GM19239 (cell line): ENCODE data around the gene NMRK1.

Source experiments
- DNase-seq: peaks from one replicate; pipeline ENCODE4 v3.0.0; 2011; ENCODE audit warnings: low spot score; ENCODE audit not compliant: insufficient read length
- FAIRE-seq: peaks from 2 replicates; lab custom pipeline; 2011; peaks lifted over from hg19 to GRCh38; lab: Jason Lieb, UNC

The NMRK1 gene

DNA sequence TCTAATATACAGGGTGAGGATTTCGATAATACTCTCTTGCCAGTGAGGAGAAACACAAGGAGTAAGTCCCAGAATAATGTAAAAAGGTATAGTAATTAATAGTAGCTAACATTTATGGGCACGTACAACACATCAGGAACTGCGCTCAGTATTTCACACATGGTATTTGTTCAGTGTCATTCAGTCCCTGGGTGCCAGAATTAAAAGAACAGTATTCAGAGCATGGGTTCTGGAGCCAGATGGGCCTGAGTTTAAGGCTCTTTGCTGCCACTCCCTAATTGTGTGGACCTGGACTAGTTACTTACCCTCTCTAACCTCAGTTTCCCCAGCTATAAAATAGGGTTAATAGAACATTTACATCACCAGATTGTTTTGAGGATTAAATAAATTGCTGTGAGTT is 16.7 kb upstream of the NMRK1 start:
- FAIRE-seq (no peak), DNase-seq (no peak)

GRCh38 chr9:75102177-75102790 is 14.3 kb upstream of the NMRK1 start:
- DNase-seq = no peak
- FAIRE-seq = no peak

- no peak for FAIRE-seq
- DNase-seq = no peak
Observed at GRCh38 chr9:75101004-75101588, 13.1 kb upstream of the NMRK1 start.

DNA sequence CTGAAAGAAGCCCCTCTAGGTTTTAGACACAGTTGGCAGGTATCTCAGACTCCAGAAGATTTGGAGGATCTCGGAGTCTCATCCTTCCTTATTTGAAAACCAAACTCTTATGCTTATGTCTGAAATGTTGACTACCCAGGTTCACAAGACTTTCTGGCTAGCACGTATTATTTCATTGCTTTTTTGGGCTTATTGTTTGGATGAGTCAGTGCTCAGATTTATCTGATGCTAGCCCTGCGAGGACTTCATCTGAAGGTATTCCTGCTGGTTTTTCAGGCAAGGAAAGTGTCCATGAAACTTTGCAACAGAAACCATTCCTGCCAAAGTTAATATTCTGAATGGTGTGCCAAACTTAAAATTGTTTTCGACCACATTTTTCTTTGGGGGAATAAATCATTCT is 8.8 kb upstream of the NMRK1 start:
- FAIRE-seq (no peak), DNase-seq (no peak)

DNA sequence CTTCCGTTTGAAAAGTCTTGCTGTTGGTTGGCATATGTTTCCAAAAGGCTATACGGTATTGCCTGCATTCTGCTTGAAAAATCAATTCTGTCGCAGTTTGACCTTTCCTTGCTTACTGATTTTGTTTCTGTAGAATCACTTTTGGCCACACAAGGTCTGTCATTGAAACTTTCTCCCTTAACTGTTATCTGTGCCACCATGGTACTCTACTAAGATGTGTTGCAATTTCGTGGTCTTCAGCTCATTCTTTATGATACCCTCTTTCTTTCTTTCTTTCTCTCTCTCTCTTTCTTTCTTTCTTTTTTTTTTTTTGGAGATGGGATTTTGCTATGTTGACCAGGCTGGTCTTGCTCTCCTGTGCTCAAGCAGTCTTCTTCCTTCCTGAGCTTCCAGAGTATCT is 4.8 kb upstream of the NMRK1 start:
- DNase-seq = no peak
- FAIRE-seq = no peak

DNA sequence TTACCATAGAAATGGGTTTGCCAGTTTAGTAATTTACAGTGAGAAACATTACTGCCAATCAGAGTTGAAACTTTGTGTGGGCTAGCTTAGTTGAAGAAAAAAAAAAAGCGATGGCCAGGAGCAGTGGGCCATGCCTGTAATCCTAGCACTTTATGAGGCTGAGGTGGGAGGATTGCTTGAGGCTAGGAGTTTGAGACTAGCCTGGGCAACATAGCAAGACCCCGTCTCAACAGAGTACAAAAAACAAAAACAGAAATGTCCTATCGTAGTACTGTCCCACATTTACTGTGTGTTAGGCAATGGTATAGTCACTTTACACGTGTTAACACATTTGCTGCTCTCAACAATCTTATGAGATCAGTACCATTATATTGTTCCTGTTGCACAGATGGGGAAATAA is 2.6 kb upstream of the NMRK1 start:
- no peak for FAIRE-seq
- DNase-seq = no peak

GRCh38 chr9:75089373-75089766 is 1.4 kb upstream of the NMRK1 start:
- FAIRE-seq (no peak), DNase-seq (no peak)

GRCh38 chr9:75088646-75089372 is 854 bp upstream of the NMRK1 start:
- DNase-seq (peak; percentile 38), FAIRE-seq (peak; percentile 72)

DNA sequence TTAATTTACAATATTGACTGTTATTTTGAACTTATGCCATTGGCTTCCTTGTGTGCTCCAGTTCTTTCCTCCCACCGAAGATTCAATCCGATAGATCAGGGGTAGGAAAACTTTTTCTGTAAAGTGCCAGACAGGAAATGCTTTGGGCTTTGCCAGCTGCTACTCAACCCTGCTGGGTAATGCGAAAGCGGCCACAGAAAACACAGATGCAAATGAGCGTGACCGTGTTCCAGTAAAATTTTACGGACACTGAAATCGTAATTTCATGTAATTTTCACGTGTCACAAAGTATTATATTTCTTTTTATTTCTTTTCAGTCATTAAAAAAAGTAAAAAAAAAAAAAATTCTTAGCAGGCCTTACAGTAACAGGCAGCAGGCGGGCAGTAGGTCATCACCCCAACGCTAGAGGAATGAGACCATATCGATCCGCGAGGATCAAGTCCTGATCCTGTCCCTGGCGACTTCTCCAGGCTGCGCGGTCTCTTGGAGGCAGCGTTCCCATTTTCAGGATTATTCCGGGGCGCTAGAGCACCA is 599 bp downstream of the NMRK1 start:
- DNase-seq = no peak

GRCh38 chr9:75086541-75087288 is 1.2 kb downstream of the NMRK1 start:
- no peak for DNase-seq
- peak; percentile 39 for FAIRE-seq

More for the DNA sequence above, 599 bp downstream of the NMRK1 start:
- FAIRE-seq = peak; percentile 68

- DNase-seq (no peak), FAIRE-seq (no peak)
Observed at GRCh38 chr9:75085640-75086039, 2.3 kb downstream of the NMRK1 start.

DNA sequence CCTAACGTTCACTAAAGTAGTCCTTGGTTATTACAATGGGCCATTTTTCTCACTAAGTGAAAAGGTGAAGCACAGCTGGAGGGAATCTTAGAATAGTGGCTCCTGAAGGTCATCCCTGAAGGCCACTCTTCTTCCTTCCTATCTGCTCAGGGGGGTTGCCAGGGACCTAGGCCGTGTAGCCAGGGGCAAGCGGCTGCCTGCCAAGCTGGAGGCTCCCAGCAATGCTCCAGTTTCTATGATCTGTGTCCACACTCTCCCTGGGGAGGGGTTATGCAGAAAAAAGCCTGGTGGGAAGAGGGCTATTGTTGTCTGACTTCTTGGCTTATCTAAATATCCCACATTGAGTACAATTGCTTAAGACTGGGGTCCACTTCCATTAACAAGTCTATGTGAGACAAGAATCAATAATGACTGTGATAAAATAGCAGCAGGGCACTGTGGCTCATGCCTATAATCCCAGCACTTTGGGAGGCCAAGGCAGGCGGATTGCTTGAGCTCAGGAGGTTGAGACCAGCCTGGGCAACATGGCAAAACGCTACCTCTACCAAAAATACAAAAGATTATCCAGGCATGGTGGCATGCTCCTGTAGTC is 3.8 kb downstream of the NMRK1 start:
- DNase-seq = no peak
- FAIRE-seq = no peak

DNA sequence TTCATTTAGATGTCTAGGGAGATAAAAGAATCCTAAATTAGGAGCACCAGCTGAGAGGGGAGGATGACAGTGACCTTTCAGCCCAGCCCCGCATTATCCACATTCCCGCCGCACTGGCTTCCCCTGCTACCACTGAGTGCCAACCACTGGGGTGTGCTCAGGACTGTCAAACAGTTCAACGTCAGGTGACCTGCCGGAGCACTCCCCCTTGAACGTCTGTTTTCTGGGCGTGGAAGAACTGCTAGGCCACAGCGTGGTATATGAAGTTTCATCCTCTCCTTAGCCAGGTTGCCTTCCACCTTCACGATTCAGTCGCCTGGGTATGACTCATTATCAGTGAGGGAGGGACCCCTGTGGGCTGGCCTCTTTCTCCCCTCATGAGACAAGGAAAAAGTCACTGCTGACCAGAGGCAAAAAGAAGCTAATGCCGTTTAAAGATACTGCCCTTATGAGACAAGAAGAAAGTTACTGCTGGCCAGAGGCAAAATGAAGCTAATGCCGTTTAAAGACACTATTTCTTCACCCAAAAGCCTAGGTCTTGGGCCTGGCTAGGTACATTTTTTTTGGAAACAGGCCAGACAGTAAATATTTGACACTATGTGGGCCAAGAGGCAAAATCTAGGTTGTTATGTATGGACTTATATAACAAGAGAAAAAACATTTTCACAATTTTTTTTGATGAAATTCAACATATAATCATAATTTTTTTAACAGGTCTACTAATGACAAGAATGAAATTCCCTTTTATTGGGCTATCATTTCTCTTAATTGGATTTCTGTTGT is 4.6 kb downstream of the NMRK1 start:
- no peak for FAIRE-seq

DNA sequence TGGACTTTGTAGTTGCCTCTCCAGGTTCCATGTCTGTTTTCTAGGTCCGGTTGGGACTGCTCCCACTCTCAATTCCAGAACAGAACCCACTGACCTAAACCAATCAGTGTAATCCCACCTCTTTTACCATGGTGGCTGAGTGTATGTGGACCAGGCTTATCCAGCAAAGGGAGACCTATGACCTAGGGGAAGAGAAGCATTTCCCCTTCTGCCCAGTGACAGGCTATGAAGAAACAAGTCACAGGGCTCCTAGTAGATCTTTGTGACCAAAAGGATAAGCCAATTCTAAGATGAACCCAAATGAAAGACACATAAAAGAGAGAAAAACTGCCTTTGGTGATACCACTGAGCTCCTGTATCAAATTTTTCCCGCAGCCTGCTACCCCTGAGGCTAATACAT is 6.3 kb downstream of the NMRK1 start:
- FAIRE-seq = no peak
- DNase-seq = no peak

More for the DNA sequence above, 4.6 kb downstream of the NMRK1 start:
- no peak for DNase-seq

- no peak for FAIRE-seq
- no peak for DNase-seq
Observed at GRCh38 chr9:75072895-75073294, 15.1 kb downstream of the NMRK1 start.

DNA sequence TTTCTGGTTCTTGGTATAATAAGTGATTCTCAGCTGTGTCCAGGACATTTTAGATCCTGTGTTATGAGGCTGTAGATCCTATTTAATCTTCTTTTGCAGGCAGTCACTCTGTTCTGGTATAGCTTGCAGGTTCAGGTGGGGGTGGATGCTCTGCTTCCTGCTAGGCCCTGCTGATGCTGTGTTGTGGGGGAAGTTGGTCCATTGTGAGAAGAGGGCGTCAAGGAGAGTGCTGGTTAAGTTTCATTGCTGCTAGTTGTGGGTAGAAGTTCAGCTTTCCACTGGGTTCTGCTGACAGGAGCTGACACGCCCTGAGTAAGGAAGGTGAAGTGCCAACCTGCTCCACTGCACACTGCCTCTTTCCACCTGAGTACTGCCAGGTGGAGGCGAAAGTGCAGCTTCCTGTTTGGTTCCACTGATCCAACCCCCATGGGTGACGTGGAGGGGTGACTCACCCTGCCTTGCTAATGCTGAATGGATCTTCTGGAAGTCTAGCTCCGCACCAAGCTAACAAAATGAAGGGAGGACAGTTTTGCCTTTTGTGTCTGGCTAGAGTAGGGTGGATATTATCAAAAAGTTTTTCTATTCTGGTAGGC is 16.3 kb downstream of the NMRK1 start:
- DNase-seq = no peak
- no peak for FAIRE-seq

DNA sequence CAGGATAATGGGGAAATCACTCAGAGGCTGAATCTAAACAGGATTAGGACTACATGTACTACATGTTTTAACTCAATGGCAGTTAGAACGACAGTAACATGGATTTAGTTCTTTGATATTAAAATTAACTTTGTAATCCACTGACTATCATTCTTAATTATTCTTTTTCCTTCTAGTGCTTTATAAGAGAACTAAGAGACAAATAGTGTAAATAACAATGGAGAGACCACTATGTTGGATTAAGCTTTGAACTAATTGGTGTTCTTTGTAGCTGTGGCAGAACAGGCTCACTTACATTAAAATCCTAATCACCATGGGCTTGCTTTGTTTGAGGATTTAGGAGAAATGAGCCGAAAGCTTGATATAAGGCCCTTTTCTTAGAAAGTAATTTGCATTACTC is 18.8 kb downstream of the NMRK1 start:
- DNase-seq = no peak
- no peak for FAIRE-seq

DNA sequence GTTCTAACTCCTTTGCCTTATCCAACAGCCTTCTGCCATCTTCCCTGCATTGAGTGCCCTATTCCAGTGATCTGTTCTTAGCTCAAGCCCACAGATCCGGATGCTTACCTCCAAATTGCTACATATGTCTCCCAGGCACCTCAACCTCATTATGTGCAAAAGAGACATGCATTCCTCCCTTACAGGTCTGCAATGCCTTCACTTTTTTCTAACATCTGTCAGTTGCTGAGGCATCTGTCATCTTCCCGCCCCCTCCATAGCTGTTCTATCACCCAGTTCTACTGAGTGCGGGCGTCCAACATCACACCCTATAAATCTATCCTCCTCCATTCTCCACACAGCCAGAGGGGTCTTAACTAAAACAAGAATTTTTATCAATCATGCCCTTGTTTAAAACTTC is 20.1 kb downstream of the NMRK1 start:
- DNase-seq (no peak), FAIRE-seq (no peak)

DNA sequence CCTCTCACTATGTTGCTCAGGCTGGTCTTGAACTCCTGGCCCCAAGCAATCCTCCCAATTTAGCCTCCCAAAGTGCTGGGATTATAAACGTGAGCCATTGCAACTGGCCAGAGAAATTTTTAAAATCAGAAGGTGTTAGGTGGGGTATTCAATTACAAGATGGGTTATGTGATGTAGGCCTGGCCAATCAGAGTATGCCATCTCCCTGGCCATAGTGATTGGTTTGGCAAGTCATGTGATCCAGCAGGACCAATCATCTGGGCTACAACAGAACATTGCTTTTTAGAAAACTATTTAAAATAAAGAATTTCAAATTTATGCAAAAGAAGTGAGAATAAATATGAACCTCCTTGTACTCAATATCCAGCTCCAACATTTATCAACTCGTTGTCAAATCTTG is 22.4 kb downstream of the NMRK1 start:
- FAIRE-seq = no peak
- no peak for DNase-seq
